DND-41 (cell line): ENCODE measurements around the gene HKDC1.

Experiments used
- ATAC-seq: fragments of 200-7000 bp; cut with Tn5 transposase; 3 replicates; pipeline ENCODE4 v1.9.1; 2021; ENCODE audit warnings: low read depth; ENCODE audit not compliant: insufficient read depth
- DNase-seq: peaks from one replicate; pipeline ENCODE4 v3.0.0-alpha.2; 2020
- H2AFZ ChIP-seq: 2 replicates; pipeline ENCODE4 v1.6.0; 2012; ENCODE audit warnings: low read depth, low read length
- H3K27ac ChIP-seq: 2 replicates; pipeline ENCODE4 v1.5.1; 2012; ENCODE audit warnings: low read length, inconsistent platforms
- H3K27me3 ChIP-seq: fragments of 200-600 bp; sonication (generic); 2 replicates; pipeline ENCODE4 v1.6.0; 2012; ENCODE audit warnings: low read length, mild to moderate bottlenecking, inconsistent platforms; ENCODE audit not compliant: insufficient read depth, poor library complexity
- H3K36me3 ChIP-seq: 2 replicates; pipeline ENCODE4 v1.5.1; 2012; ENCODE audit warnings: low read length, inconsistent platforms; ENCODE audit not compliant: insufficient read depth
- H3K4me1 ChIP-seq: 2 replicates; pipeline ENCODE4 v1.5.1; 2012; ENCODE audit warnings: mild to moderate bottlenecking, low read length; ENCODE audit not compliant: insufficient read depth
- H3K4me2 ChIP-seq: 2 replicates; pipeline ENCODE4 v1.6.0; 2012; ENCODE audit warnings: mild to moderate bottlenecking, moderate library complexity, low read length, inconsistent platforms; ENCODE audit not compliant: insufficient read depth
- H3K4me3 ChIP-seq, 2 experiments: fragments of 200-600 bp in 1 of 2; shearing (Covaris generic) in 1 of 2; 2 replicates each; pipeline ENCODE4 v1.5.1; 2012 to 2016; ENCODE audit warnings: inconsistent platforms in 2 of 2, low read length in 2 of 2, mild to moderate bottlenecking in 2 of 2, low read depth in 1 of 2, moderate library complexity in 1 of 2
- H3K79me2 ChIP-seq: 2 replicates; pipeline ENCODE4 v1.6.0; 2012; ENCODE audit warnings: low read length, inconsistent platforms; ENCODE audit not compliant: insufficient read depth
- H3K9ac ChIP-seq: 2 replicates; pipeline ENCODE4 v1.6.0; 2012; ENCODE audit warnings: low read depth, mild to moderate bottlenecking, inconsistent platforms, low read length, moderate library complexity
- H3K9me3 ChIP-seq: 2 replicates; pipeline ENCODE4 v1.5.1; 2012; ENCODE audit warnings: low read length, moderate library complexity, mild to moderate bottlenecking, inconsistent platforms; ENCODE audit not compliant: insufficient read depth, severe bottlenecking
- H4K20me1 ChIP-seq: 2 replicates; pipeline ENCODE4 v1.6.0; 2012; ENCODE audit warnings: low read length; ENCODE audit not compliant: insufficient read depth
- CTCF ChIP-seq: IDR thresholded peaks from 2 replicates; pipeline ENCODE4 v1.5.1; 2012; ENCODE audit warnings: borderline replicate concordance, low read length, moderate library complexity, mild to moderate bottlenecking; ENCODE audit not compliant: poor library complexity, severe bottlenecking; ENCODE audit errors: extremely low read depth
- EZH2 ChIP-seq: IDR thresholded peaks from 3 replicates; pipeline ENCODE4 v1.6.1; 2012; ENCODE audit warnings: borderline replicate concordance, low read depth, mild to moderate bottlenecking, moderate library complexity, low read length, inconsistent platforms; ENCODE audit not compliant: severe bottlenecking

HKDC1 gene

GRCh38 chr10:69276503-69276902 lies 56.4 kb downstream of the HKDC1 start:
- Histone ChIP-seq H3K9me3 (no peaks in the 10 kb centered on the region), H3K4me1 (no peaks in the 10 kb centered on the region), H3K27me3 (no peaks in the 10 kb centered on the region), H2AFZ (no peak overlapping the region), H3K79me2 (no peaks in the 10 kb centered on the region), H3K4me2 (no peak overlapping the region), H3K4me3 (no peak overlapping the region), H3K27ac (no peak overlapping the region), H4K20me1 (no peaks in the 10 kb centered on the region), H3K36me3 (no peaks in the 10 kb centered on the region), H3K9ac (no peak overlapping the region)
- no peak for DNase-seq
- no peak for TF ChIP-seq CTCF
- no peak for TF ChIP-seq EZH2
- ATAC-seq = no peak

- H3K27me3 ChIP-seq = peaks cover 2% of the 10 kb centered on the region
- H3K4me1 ChIP-seq = no peaks in the 10 kb centered on the region
- DNase-seq = no peak
- H3K9ac ChIP-seq = no peak within 1 kb of the TSS
- H3K79me2 ChIP-seq = no peaks in the 10 kb centered on the region
- no peak within 1 kb of the TSS for H3K27ac ChIP-seq
- no peak within 1 kb of the TSS for H2AFZ ChIP-seq
- ATAC-seq = no peak
- no peak within 1 kb of the TSS for H3K4me3 ChIP-seq
- H3K4me2 ChIP-seq = no peak within 1 kb of the TSS
- H4K20me1 ChIP-seq = no peaks in the 10 kb centered on the region
- H3K9me3 ChIP-seq = no peaks in the 10 kb centered on the region
- H3K36me3 ChIP-seq = no peaks in the 10 kb centered on the region
- TF ChIP-seq CTCF (no peak), EZH2 (no peak)
Measured at GRCh38 chr10:69278446-69278963, 58.4 kb downstream of the HKDC1 start, which contains the start of gene HK1. TSS of gene HK1 (plus strand) at chr10:69278496.

GRCh38 chr10:69279110-69279509 lies 59.0 kb downstream of the HKDC1 start:
- DNase-seq = no peak
- no peak overlapping the region for H3K4me3 ChIP-seq
- no peak overlapping the region for H3K4me2 ChIP-seq
- TF ChIP-seq CTCF (no peak), EZH2 (no peak)
- H3K9me3 ChIP-seq = no peaks in the 10 kb centered on the region
- no peak overlapping the region for H3K27ac ChIP-seq
- no peak overlapping the region for H3K9ac ChIP-seq
- H3K36me3 ChIP-seq = no peaks in the 10 kb centered on the region
- no peak for ATAC-seq
- no peaks in the 10 kb centered on the region for H3K4me1 ChIP-seq
- peaks cover 2% of the 10 kb centered on the region for H3K27me3 ChIP-seq
- H4K20me1 ChIP-seq = no peaks in the 10 kb centered on the region
- no peaks in the 10 kb centered on the region for H3K79me2 ChIP-seq
- H2AFZ ChIP-seq = no peak overlapping the region
